HepG2 (cell line): ENCODE measurements around the gene ARAP3. TPM values are rescaled to one million over a fixed set of nuclear protein-coding genes. Genes with fewer than 3 reads are reported as not detected.

ENCODE experiments used
- BHLHE40 ChIP-seq: IDR thresholded peaks from 2 replicates; pipeline ENCODE4 v1.6.1; 2011; ENCODE audit warnings: low read length, improper control_type of control experiment
- CBX5 ChIP-seq: sonication (generic); formaldehyde crosslinking; IDR thresholded peaks from 2 replicates; pipeline ENCODE4 v1.4.0; 2020; ENCODE audit warnings: missing genetic modification reagents, borderline replicate concordance
- ELF3 ChIP-seq: IDR thresholded peaks from 2 replicates; pipeline ENCODE4 v1.6.1; 2016; ENCODE audit warnings: missing genetic modification reagents, missing compliant biosample characterization
- FOXJ3 ChIP-seq: sonication (generic); formaldehyde crosslinking; IDR thresholded peaks from 2 replicates; pipeline ENCODE4 v1.4.0; 2020; ENCODE audit warnings: missing genetic modification reagents, mild to moderate bottlenecking, borderline replicate concordance
- FOXP1 ChIP-seq, 2 experiments: fragments of 450-650 bp in 1 of 2; IDR thresholded peaks; 2 replicates each; pipeline ENCODE4 v1.6.1; 2017 to 2018; ENCODE audit warnings: antibody characterized with exemption in 1 of 2
- GABPA ChIP-seq, 2 experiments: IDR thresholded peaks; 2 replicates each; pipeline ENCODE4 v1.6.1; 2011 to 2016; ENCODE audit warnings: low read depth in 2 of 2, low read length in 1 of 2, missing biosample characterization in 1 of 2, missing genetic modification characterization in 1 of 2
- GATAD1 ChIP-seq: IDR thresholded peaks from 2 replicates; pipeline ENCODE4 v1.6.1; 2016; ENCODE audit warnings: missing genetic modification reagents, missing compliant biosample characterization
- HNRNPK ChIP-seq: fragments of 200-400 bp; formaldehyde crosslinking; IDR thresholded peaks from 2 replicates; pipeline ENCODE4 v1.6.1; 2018; ENCODE audit warnings: low read length, low read depth, moderate library complexity, mild to moderate bottlenecking; ENCODE audit not compliant: poor library complexity, severe bottlenecking
- KLF11 ChIP-seq: IDR thresholded peaks from 2 replicates; pipeline ENCODE4 v1.6.1; 2016; ENCODE audit warnings: missing compliant biosample characterization
- KMT2B ChIP-seq: IDR thresholded peaks from 2 replicates; pipeline ENCODE4 v1.6.1; 2016; ENCODE audit warnings: missing genetic modification reagents, missing compliant biosample characterization
- MAF1 ChIP-seq: sonication (generic); formaldehyde crosslinking; IDR thresholded peaks from 2 replicates; pipeline ENCODE4 v1.5.0; 2020; ENCODE audit warnings: missing genetic modification reagents, borderline replicate concordance
- MED8 ChIP-seq: sonication (generic); formaldehyde crosslinking; IDR thresholded peaks from 2 replicates; pipeline ENCODE4 v1.8.1; 2023; ENCODE audit warnings: mild to moderate bottlenecking, missing genetic modification reagents; ENCODE audit not compliant: insufficient replicate concordance
- MYNN ChIP-seq: sonication (generic); formaldehyde crosslinking; IDR thresholded peaks from 2 replicates; pipeline ENCODE4 v1.4.0; 2020; ENCODE audit warnings: mild to moderate bottlenecking, low read depth, missing genetic modification reagents
- NCOA1 ChIP-seq: sonication (generic); formaldehyde crosslinking; IDR thresholded peaks from 2 replicates; pipeline ENCODE4 v1.9.0; 2021; ENCODE audit warnings: missing genetic modification reagents
- TAF1 ChIP-seq: sonication (generic); formaldehyde crosslinking; IDR thresholded peaks from 2 replicates; pipeline ENCODE4 v1.4.0; 2020; ENCODE audit warnings: missing genetic modification reagents
- TMF1 ChIP-seq: sonication (generic); formaldehyde crosslinking; IDR thresholded peaks from 2 replicates; pipeline ENCODE4 v1.8.1; 2022; ENCODE audit warnings: low read depth, missing genetic modification reagents
- ZBTB1 ChIP-seq: sonication (generic); formaldehyde crosslinking; IDR thresholded peaks from 2 replicates; pipeline ENCODE4 v1.4.0; 2020; ENCODE audit warnings: missing genetic modification reagents, borderline replicate concordance
- ZFP36L1 ChIP-seq: sonication (generic); formaldehyde crosslinking; IDR thresholded peaks from 2 replicates; pipeline ENCODE4 v1.8.0; 2022; ENCODE audit warnings: mild to moderate bottlenecking, missing genetic modification reagents, moderate library complexity
- ZNF10 ChIP-seq: sonication (generic); formaldehyde crosslinking; IDR thresholded peaks from 2 replicates; pipeline ENCODE4 v1.4.0; 2020; ENCODE audit warnings: mild to moderate bottlenecking, low read depth, missing genetic modification reagents, borderline replicate concordance
- ZNF703 ChIP-seq: sonication (generic); formaldehyde crosslinking; IDR thresholded peaks from 2 replicates; pipeline ENCODE4 v1.5.1; 2020; ENCODE audit warnings: missing genetic modification reagents, mild to moderate bottlenecking, moderate library complexity, borderline replicate concordance
- ZNF768 ChIP-seq: sonication (generic); formaldehyde crosslinking; IDR thresholded peaks from 2 replicates; pipeline ENCODE4 v1.4.0; 2020; ENCODE audit warnings: missing genetic modification reagents
- ZNF839 ChIP-seq: sonication (generic); formaldehyde crosslinking; IDR thresholded peaks from 2 replicates; pipeline ENCODE4 v1.4.0; 2020; ENCODE audit warnings: missing genetic modification reagents, mild to moderate bottlenecking, borderline replicate concordance
- polyA plus RNA-seq, 8 experiments: library from polyadenylated mRNA; depleted of rRNA in 3 of 8; stranded (reverse) in 7 of 8; unstranded in 1 of 8; fragments of >200 nt; fragmentation: Illumina TruSeq in 4 of 8; extraction: Trizol in 4 of 8; gene quantifications; 2 replicates each; pipeline versions ENCODE4 v1.2.1 to v1.2.3, GENCODE V29; 2011 to 2016; ENCODE audit warnings: low read depth in 4 of 8, missing spikeins in 1 of 8, mixed read lengths in 1 of 8; ENCODE audit not compliant: insufficient read depth in 1 of 8
- total RNA-seq, 5 experiments: library from RNA; depleted of rRNA; stranded (reverse); fragments of >200 nt; fragmentation: Illumina TruSeq; extraction: Trizol; gene quantifications; 2 replicates each; pipeline ENCODE4 v1.2.3, GENCODE V29; 2016; ENCODE audit warnings: low read depth in 1 of 5
- TF ChIP-seq, protein P1 (sequence below): sonication (generic); formaldehyde crosslinking; IDR thresholded peaks from 2 replicates; pipeline ENCODE4 v1.5.0; 2020; ENCODE audit warnings: missing genetic modification reagents, mild to moderate bottlenecking, borderline replicate concordance
- TF ChIP-seq, protein P2 (sequence below): sonication (generic); formaldehyde crosslinking; IDR thresholded peaks from 2 replicates; pipeline ENCODE4 v1.4.0; 2020; ENCODE audit warnings: missing genetic modification reagents

The ARAP3 gene
- total and polyA plus RNA-seq, 2 of the 13 experiments (the other 11 are each of a cell fraction or from before 2014, with no cell fraction given), result 0.25 TPM; not detected in 1

DNA sequence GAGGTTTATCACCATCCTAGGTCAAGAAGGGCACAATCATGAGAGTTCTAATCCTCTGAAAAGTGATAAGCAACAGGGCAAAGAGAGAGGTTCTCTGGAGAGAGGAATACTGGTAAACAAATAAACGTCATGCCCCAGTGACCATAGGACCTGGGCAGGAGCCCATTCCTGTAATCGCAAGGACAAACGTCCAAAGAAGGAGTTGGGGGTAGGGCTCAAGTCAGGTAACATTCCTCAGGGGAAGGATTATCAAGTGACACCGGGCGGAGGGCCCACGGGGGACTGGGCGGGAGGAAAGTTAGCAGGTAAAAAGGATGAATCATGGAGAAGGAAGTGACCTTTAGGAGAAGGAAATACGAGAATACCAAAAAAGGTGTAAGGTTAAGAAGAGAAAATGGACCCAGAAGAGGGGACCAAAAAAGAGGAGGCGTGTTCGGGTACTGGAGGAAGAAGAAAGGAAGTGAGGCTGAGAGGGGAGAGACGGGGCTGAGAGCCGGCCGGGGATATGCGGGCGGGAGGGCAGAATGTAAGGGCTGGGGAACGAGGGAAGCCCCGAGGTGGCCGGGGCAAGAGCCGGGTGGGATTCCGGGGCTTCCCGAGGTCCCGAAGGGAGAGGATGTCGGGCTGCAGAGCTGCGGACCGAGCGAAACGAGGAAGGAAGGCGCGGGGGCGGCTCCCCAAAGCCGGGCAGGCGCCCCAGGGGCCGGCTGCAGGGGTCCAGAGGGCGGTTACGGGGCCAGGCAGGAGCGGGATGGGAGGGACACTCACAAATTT is 63.8 kb downstream of the ARAP3 start (continued):
- TF ChIP-seq MED8 (CRISPR knock-in tag) (no peak), NCOA1 (CRISPR knock-in tag) (no peak), ZNF10 (CRISPR knock-in tag) (no peak), ELF3 (CRISPR knock-in tag) (no peak), CBX5 (CRISPR knock-in tag) (no peak), TAF1 (CRISPR knock-in tag) (no peak), ZBTB1 (no peak), KMT2B (CRISPR knock-in tag) (0 out of 2 replicates have a peak, but pooled peaks have one; percentile 51), GATAD1 (CRISPR knock-in tag) (peak; percentile 78), GABPA (IDR thresholded peaks at IDR 0.05; ENCODE audit: low read depth, low read length) (0 out of 2 replicates have a peak, but pooled peaks have one; percentile 18), GABPA (CRISPR knock-in tag; IDR thresholded peaks at IDR 0.05; ENCODE audit: low read depth) (peak; percentile 72), FOXJ3 (no peak), ZNF703 (CRISPR knock-in tag) (no peak; the same call in 1 of the 2 replicates), MAF1 (no peak), FOXP1 (IDR thresholded peaks at IDR 0.05) (no peak), FOXP1 (CRISPR knock-in tag; IDR thresholded peaks at IDR 0.05) (peak; percentile 55), TMF1 (CRISPR knock-in tag) (no peak), KLF11 (CRISPR knock-in tag) (no peak), ZNF839 (no peak), MYNN (CRISPR knock-in tag) (no peak), ZFP36L1 (no peak), BHLHE40 (no peak), ZNF768 (CRISPR knock-in tag) (no peak), HNRNPK (no peak)
- TF ChIP-seq, protein P1, sequence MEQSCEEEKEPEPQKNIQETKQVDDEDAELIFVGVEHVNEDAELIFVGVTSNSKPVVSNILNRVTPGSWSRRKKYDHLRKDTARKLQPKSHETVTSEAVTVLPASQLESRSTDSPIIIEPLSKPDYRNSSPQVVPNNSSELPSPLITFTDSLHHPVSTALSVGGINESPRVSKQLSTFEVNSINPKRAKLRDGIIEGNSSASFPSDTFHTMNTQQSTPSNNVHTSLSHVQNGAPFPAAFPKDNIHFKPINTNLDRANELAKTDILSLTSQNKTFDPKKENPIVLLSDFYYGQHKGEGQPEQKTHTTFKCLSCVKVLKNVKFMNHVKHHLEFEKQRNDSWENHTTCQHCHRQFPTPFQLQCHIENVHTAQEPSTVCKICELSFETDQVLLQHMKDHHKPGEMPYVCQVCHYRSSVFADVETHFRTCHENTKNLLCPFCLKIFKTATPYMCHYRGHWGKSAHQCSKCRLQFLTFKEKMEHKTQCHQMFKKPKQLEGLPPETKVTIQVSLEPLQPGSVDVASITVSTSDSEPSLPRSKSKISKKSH (CRISPR knock-in tag), result no peak
- TF ChIP-seq, protein P2, sequence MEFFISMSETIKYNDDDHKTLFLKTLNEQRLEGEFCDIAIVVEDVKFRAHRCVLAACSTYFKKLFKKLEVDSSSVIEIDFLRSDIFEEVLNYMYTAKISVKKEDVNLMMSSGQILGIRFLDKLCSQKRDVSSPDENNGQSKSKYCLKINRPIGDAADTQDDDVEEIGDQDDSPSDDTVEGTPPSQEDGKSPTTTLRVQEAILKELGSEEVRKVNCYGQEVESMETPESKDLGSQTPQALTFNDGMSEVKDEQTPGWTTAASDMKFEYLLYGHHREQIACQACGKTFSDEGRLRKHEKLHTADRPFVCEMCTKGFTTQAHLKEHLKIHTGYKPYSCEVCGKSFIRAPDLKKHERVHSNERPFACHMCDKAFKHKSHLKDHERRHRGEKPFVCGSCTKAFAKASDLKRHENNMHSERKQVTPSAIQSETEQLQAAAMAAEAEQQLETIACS (CRISPR knock-in tag), result no peak
